ENCODE measurements around the gene COX6A2. TPM values are rescaled to one million over a fixed set of nuclear protein-coding genes. Genes with fewer than 3 reads are reported as not detected.

The COX6A2 gene
- total and polyA plus RNA-seq, 2 experiments from 2014 or later = 6.0 TPM; not detected in 1

DNA sequence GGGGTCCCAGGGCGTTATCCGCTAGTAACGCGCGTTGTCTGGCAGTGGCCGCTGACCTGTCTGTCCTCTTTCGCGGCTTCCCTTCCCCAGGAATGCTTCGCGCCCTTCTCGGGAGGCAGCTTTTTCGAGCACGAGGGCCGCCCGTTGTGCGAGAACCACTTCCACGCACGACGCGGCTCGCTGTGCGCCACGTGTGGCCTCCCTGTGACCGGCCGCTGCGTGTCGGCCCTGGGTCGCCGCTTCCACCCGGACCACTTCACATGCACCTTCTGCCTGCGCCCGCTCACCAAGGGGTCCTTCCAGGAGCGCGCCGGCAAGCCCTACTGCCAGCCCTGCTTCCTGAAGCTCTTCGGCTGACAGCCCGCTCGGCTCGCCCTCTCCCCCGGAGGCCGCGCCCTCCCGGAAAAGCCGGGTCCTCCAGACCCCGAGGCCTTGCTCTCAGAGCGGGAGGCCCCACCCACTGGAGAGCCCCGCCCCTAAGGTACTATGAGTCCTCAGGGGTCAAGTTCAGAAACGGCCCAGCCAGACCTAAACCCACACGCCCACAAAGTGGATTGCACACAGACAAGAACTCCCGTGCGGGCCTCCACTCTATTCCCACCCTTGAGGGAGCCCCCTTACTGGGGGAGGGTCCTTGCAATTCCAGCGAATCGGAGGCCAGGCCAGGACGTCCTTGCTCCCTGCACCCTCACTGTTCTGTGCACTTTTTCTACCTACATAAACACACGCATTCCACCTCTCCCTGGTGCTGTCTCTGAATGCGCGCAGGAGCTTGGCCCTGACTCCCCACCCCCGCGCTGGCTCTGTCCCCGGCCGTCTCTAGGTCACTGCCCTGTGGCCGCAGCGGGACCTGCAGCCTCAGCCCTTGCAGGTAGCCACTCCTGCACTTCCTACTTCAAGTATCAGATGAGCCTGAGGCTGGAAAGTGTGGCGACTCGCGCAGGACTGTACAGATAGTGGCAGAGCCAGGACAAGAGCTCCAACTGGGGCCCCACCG, 49.4 kb upstream of the COX6A2 start:
- no peak overlapping the region for H3K27ac ChIP-seq (ENCODE audit: low read depth)
- H3K36me3 Mint-ChIP-seq (ENCODE audit: low read depth) = peaks cover 8% of the 10 kb centered on the region
- H3K27me3 ChIP-seq (ENCODE audit: insufficient read depth) = peaks cover 81% of the 10 kb centered on the region
- H3K4me3 ChIP-seq = peak overlapping the region; percentile 83
- no peaks in the 10 kb centered on the region for H4K20me1 ChIP-seq (replicated peaks; ENCODE audit: insufficient read depth)
- peak overlapping the region; percentile 99 for H2AFZ ChIP-seq
- H3K27ac Mint-ChIP-seq = peak overlapping the region; percentile 30; the same call in 1 of the 2 replicates
- peaks cover 6% of the 10 kb centered on the region for H3K9me3 Mint-ChIP-seq
- H3K79me2 ChIP-seq (replicated peaks; ENCODE audit: insufficient read depth) = no peaks in the 10 kb centered on the region
- H3K4me1 ChIP-seq (ENCODE audit: insufficient read depth) = no peaks in the 10 kb centered on the region; the same call in 1 of the 2 replicates
- H3K36me3 ChIP-seq (ENCODE audit: insufficient read depth) = no peaks in the 10 kb centered on the region
- DNase-seq (ENCODE audit: low spot score) (peak; percentile 91), ATAC-seq (peak; percentile 73)
- H3K9me2 ChIP-seq (ENCODE audit: insufficient read depth) = no peaks in the 10 kb centered on the region
- TF ChIP-seq NANOG (IDR thresholded peaks at IDR 0.05; ENCODE audit: borderline replicate concordance) (no peak), EZH2phosphoT487 (IDR thresholded peaks at IDR 0.05; ENCODE audit: unreplicated experiment) (no peak), CTCF (conservative IDR thresholded peaks at IDR 0.05; ENCODE audit: low read depth in 2 of 2) (peak in 1 of 2 experiments; percentile 51; a peak in 3 of 4 replicates), POLR2AphosphoS5 (IDR thresholded peaks at IDR 0.05; ENCODE audit: low read depth) (0 out of 2 replicates have a peak, but pooled peaks have one; percentile 12), ZNF114 (CRISPR knock-in tag; IDR thresholded peaks at IDR 0.05) (no peak), ZNF462 (CRISPR knock-in tag; IDR thresholded peaks at IDR 0.05) (no peak)
- peaks cover 11% of the 10 kb centered on the region; the same call in 2 of the 3 replicates for H3K4me1 Mint-ChIP-seq
- peaks cover 66% of the 10 kb centered on the region for H3K27me3 Mint-ChIP-seq (ENCODE audit: insufficient read depth, low read depth, poor library complexity)
- H3K4me2 ChIP-seq = peak overlapping the region; percentile 98
- peaks cover 8% of the 10 kb centered on the region; the same call in 1 of the 2 replicates for H3F3A ChIP-seq (replicated peaks; ENCODE audit: low read depth)
- peak overlapping the region; percentile 74 for H3K4me3 Mint-ChIP-seq

Measured in GM23338 (cell line).